Gastrocnemius medialis (tissue), 4 donors: ENCODE data around the gene TRIM29.

Experiments used
- CTCF ChIP-seq, 5 experiments: fragments of 450-650 bp in 3 of 5; fragments of 200-600 bp in 2 of 5; sonication (generic) in 2 of 5; IDR thresholded peaks in 4 of 5; conservative IDR thresholded peaks in 1 of 5; 1 replicate in 4 of 5; 2 replicates in 1 of 5; pipeline ENCODE4 v1.5.1; 2016 to 2019; ENCODE audit warnings: antibody characterized with exemption in 5 of 5, mild to moderate bottlenecking in 3 of 5, moderate library complexity in 3 of 5
- POLR2A ChIP-seq, 2 donors: fragments of 450-650 bp; IDR thresholded peaks; one replicate each; pipeline ENCODE4 v1.6.1; 2017; ENCODE audit warnings: antibody characterized with exemption in 2 of 2, mild to moderate bottlenecking in 2 of 2, moderate library complexity in 2 of 2

DNA sequence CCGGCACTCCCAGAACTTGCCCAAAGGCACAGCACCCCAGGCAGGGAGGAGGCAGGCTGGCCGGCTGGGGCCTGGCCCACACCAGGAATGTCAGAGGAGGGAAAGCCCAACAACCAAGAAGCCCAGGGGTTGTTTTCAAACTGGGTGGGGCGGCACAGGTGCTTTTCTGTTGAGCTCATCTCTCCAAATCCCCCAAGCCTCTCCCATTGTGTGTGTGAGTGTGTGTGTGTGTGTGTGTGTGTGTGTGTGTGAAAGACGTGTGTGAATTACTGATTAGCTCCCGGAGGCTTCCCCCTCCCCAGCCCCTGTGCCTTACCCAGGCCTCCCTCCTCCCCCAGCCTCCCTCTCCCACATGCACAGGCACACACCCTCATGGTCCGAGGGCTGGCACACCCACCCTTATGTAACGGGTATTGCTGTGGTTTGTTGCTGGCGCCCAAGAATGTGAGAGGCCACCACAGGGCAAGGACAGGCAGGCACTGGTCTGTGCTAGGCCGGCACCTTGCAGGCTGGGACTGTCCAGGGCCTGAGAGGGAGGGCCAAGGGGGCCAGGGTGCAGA is 15.9 kb downstream of the TRIM29 start:
- TF ChIP-seq POLR2A (IDR thresholded peaks at IDR 0.05) (no peak), CTCF (IDR thresholded peaks at IDR 0.05 in 4 of 5, conservative IDR thresholded peaks at IDR 0.05 in 1 of 5) (no peak)
